A549 (cell line): ENCODE measurements around the gene MYRIP.

ENCODE experiments used
- ATOH8 ChIP-seq: fragments of 250-450 bp; sonication (Bioruptor Pico); IDR thresholded peaks from 2 replicates; pipeline ENCODE4 v1.5.0; 2020; ENCODE audit warnings: low read depth, mild to moderate bottlenecking, moderate library complexity
- CHD2 ChIP-seq: fragments of 150-350 bp; IDR thresholded peaks from 2 replicates; pipeline ENCODE4 v1.6.1; 2014; ENCODE audit warnings: low read length; ENCODE audit not compliant: partially characterized antibody
- CTCF ChIP-seq: fragments of >200 bp; sonication (Bioruptor Twin); formaldehyde crosslinking; IDR thresholded peaks from 3 replicates; pipeline ENCODE4 v1.5.1; 2016
- EP300 ChIP-seq, 2 experiments: fragments of >200 bp; sonication (Bioruptor Twin); formaldehyde crosslinking; IDR thresholded peaks; 2 replicates in 1 of 2; 3 replicates in 1 of 2; pipeline ENCODE4 v1.6.1; 2016 to 2017
- HEYL ChIP-seq: fragments of 250-450 bp; sonication (Bioruptor Pico); IDR thresholded peaks from 2 replicates; pipeline ENCODE4 v1.8.0; 2021; ENCODE audit warnings: mild to moderate bottlenecking, moderate library complexity
- HOXA7 ChIP-seq: fragments of 250-450 bp; sonication (Bioruptor Pico); IDR thresholded peaks from 2 replicates; pipeline ENCODE4 v1.5.0; 2020; ENCODE audit warnings: mild to moderate bottlenecking, moderate library complexity
- NPAS2 ChIP-seq: fragments of 250-450 bp; sonication (Bioruptor Pico); IDR thresholded peaks from 2 replicates; pipeline ENCODE4 v1.8.0; 2022; ENCODE audit warnings: mild to moderate bottlenecking, moderate library complexity, borderline replicate concordance
- POLR2A ChIP-seq: IDR thresholded peaks from 2 replicates; pipeline ENCODE4 v1.6.1; 2012; ENCODE audit warnings: mild to moderate bottlenecking, low read length
- RNF2 ChIP-seq: fragments of 200-600 bp; sonication (generic); IDR thresholded peaks from 2 replicates; pipeline ENCODE4 v1.6.1; 2016; ENCODE audit warnings: low read depth, mild to moderate bottlenecking, antibody characterized with exemption, moderate library complexity, borderline replicate concordance
- TF ChIP-seq, protein P1 (sequence below): fragments of 450-650 bp; IDR thresholded peaks from 2 replicates; pipeline ENCODE4 v1.6.1; 2014; ENCODE audit warnings: antibody characterized with exemption
- TF ChIP-seq, protein P2 (sequence below): IDR thresholded peaks from 2 replicates; pipeline ENCODE4 v1.6.1; 2012

DNA sequence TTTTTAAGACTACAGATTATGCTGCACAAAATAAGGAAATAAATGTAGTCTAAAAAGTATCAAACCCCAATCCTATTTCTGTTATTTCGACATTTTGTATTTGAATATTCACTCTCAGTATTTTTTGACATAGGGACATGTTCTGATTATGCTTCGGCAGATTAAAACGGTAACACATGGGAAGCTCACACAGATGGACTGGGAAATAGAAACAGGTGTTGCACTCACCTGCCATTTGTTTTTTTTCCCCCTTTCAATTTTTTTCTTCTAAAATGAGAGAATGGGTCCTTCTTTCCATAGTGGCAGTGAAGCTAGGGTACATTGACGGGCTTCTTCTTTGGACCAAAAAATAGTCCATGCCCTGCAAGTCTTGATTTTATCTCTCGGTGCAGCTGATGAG, 163.1 kb downstream of the MYRIP start:
- TF ChIP-seq NPAS2 (CRISPR knock-in tag) (no peak), POLR2A (no peak), CHD2 (no peak), EP300 (IDR thresholded peaks at IDR 0.05) (no peak), HOXA7 (CRISPR knock-in tag) (no peak), HEYL (CRISPR knock-in tag) (no peak), CTCF (no peak), RNF2 (no peak), ATOH8 (CRISPR knock-in tag) (no peak)
- TF ChIP-seq, protein P1, sequence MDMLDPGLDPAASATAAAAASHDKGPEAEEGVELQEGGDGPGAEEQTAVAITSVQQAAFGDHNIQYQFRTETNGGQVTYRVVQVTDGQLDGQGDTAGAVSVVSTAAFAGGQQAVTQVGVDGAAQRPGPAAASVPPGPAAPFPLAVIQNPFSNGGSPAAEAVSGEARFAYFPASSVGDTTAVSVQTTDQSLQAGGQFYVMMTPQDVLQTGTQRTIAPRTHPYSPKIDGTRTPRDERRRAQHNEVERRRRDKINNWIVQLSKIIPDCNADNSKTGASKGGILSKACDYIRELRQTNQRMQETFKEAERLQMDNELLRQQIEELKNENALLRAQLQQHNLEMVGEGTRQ = no peak
- TF ChIP-seq, protein P2, sequence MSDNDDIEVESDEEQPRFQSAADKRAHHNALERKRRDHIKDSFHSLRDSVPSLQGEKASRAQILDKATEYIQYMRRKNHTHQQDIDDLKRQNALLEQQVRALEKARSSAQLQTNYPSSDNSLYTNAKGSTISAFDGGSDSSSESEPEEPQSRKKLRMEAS = no peak
